ENCODE results near the gene AGPAT2.

Gene AGPAT2

GRCh38 chr9:136695955-136696354 is 8.7 kb upstream of the AGPAT2 start:
- in situ Hi-C loops (cut with HindIII; ENCODE audit: low sequenced_read_pairs): no loop called here
- no peak for DNase-seq (ENCODE audit: low read depth)
- TF ChIP-seq CTCF (IDR thresholded peaks at IDR 0.05; ENCODE audit: low read depth, low read length, missing control alignments): no peak
- H3K4me3 ChIP-seq (ENCODE audit: low read depth, low read length): no peak overlapping the region

GRCh38 chr9:136695435-136695895 is 8.2 kb upstream of the AGPAT2 start:
- DNase-seq (ENCODE audit: low read depth): peak; percentile 6
- in situ Hi-C loops (cut with HindIII; ENCODE audit: low sequenced_read_pairs): no loop called here
- no peak overlapping the region for H3K4me3 ChIP-seq (ENCODE audit: low read depth, low read length)
- TF ChIP-seq CTCF (IDR thresholded peaks at IDR 0.05; ENCODE audit: low read depth, low read length, missing control alignments): no peak

GRCh38 chr9:136694872-136695247 is 7.6 kb upstream of the AGPAT2 start:
- TF ChIP-seq CTCF (IDR thresholded peaks at IDR 0.05; ENCODE audit: low read depth, low read length, missing control alignments): no peak
- no peak for DNase-seq (ENCODE audit: low read depth)
- no peak overlapping the region for H3K4me3 ChIP-seq (ENCODE audit: low read depth, low read length)
- in situ Hi-C loops (cut with HindIII; ENCODE audit: low sequenced_read_pairs): no loop called here

- peak; percentile 69 for TF ChIP-seq CTCF (IDR thresholded peaks at IDR 0.05; ENCODE audit: low read depth, low read length, missing control alignments)
- DNase-seq (ENCODE audit: low read depth): no peak
- in situ Hi-C loops (cut with HindIII; ENCODE audit: low sequenced_read_pairs): no loop called here
- H3K4me3 ChIP-seq (ENCODE audit: low read depth, low read length): no peak overlapping the region
Measured at GRCh38 chr9:136694163-136694871, 7.1 kb upstream of the AGPAT2 start.

GRCh38 chr9:136693490-136694162 is 6.4 kb upstream of the AGPAT2 start:
- in situ Hi-C loops (cut with HindIII; ENCODE audit: low sequenced_read_pairs): no loop called here
- TF ChIP-seq CTCF (IDR thresholded peaks at IDR 0.05; ENCODE audit: low read depth, low read length, missing control alignments): no peak
- no peak overlapping the region for H3K4me3 ChIP-seq (ENCODE audit: low read depth, low read length)
- no peak for DNase-seq (ENCODE audit: low read depth)

- no peak for DNase-seq (ENCODE audit: low read depth)
- TF ChIP-seq CTCF (IDR thresholded peaks at IDR 0.05; ENCODE audit: low read depth, low read length, missing control alignments): no peak
- in situ Hi-C loops (cut with HindIII; ENCODE audit: low sequenced_read_pairs): no loop called here
- no peak overlapping the region for H3K4me3 ChIP-seq (ENCODE audit: low read depth, low read length)
Measured at GRCh38 chr9:136693135-136693489, 5.9 kb upstream of the AGPAT2 start.
